ENCODE results near the gene CUEDC2. TPM values are rescaled to one million over a fixed set of nuclear protein-coding genes. Genes with fewer than 3 reads are reported as not detected.

Gene CUEDC2
- total RNA-seq, 4 donors from 2014 or later: 61.4 to 84.3 (median 67.5) TPM

DNA sequence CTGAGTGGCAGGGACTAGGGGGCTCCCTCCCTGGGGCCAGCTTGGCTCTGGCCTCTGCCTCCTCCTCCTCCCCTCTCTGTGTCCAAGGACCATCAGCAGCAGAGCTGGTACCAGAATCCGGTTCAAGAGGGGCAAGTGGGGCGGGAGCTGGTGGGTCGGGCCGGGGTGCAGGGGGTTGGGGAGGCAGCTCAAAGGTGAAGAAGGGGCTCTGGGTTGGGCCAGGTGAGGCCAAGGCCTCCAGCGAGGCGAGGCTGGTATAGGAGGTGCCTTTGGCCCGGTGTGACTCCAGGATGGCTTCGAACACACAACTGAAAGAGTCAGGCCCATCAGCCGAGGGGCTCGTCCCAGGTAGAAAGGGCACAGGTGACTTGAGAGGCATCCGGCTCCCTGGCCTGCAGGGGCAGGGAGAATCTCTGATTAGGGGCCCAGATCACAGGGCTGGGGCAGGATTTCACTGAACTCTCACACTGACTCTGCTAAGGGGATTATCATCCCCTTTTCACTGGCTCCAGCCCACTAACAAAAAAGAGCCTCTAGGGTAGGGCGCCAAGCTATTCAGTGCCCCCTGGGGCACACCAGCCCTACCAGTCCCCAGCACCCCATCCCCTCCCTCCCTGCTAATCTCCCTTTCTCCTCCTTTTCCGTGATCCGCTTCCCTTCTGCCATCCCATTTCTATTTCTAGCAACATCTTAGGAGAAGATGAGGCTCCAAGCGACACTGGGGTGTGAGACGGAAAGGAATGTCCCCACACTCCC lies 18.4 kb downstream of the CUEDC2 start:
- ATAC-seq: no peak
- Histone ChIP-seq H3K9me3 (no peaks in the 10 kb centered on the region), H3K4me1 (peaks cover 3 to 30% (median 15%) of the 10 kb centered on the region in 3 donors), H3K4me3 (no peak overlapping the region), H3K27ac (no peak overlapping the region), H3K36me3 (no peaks in the 10 kb centered on the region), H3K27me3 (peaks cover 100% of the 10 kb centered on the region)
- TF ChIP-seq POLR2AphosphoS5 (IDR thresholded peaks at IDR 0.05) (no peak), CTCF (IDR thresholded peaks at IDR 0.05) (no peak), EP300 (IDR thresholded peaks at IDR 0.05) (no peak), POLR2A (IDR thresholded peaks at IDR 0.05) (no peak)
- WGBS, 2 donors (ENCODE audit: low coverage in 1 of 2): 44 to 70% methylated on average over 3 to 4 of the region's 16 CpGs

DNA sequence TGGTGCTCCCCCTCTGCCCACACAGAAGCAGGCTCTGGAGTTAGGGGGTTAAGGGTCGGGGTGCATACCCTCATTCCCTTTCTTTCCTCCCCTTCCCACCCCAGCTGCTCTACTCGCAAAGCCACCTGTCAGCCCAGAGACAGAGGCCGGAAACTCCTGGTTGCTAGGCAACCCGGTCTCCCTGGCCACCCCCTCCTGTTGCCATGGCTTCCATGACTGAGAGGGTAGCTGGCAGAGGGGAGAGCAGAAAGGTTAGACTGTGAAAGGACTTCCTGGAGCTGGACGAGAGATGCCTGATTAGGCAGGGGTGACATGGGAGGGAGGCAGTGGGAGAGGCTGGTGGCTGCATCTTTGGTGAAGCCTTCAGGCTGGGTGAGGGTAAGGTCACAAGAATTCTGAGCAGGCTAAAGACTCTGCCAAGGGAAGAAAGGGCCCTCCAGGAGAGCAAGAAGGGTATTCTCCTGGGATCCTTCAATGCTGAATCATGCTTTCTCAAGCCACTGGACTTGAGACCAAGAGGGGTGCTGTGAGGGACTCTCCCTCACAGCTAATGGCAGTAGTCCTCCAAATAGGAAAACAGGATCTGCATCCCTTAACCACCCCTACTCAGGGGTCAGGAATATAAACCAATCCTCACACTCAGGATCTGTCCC lies 19.2 kb downstream of the CUEDC2 start:
- H3K27me3 ChIP-seq: peaks cover 100% of the 10 kb centered on the region
- ATAC-seq: no peak

DNA sequence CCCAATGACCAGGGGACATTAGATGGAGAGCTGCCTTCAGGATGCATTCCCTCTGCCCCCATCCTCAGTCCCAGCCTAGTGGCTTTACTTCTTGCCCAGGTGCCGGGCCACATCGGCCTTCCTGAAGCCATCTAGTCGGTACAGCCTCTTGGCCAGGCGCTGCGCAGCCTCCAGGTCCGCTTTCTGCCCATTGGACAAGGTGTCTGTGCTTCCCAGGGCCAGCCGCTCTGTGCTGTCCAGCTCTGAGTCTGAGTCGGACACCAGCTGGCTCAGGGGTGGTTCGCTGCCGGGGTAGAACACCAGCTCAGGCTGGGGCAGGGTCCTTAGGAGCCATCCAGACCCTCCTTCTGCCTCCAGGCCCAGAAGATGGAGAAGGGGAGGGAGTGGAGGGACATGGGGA lies 20.1 kb downstream of the CUEDC2 start:
- 100% methylated on average over 2 of the region's 10 CpGs; no CpG with 5 or more reads in 1 of the 2 donors for WGBS, 2 donors (ENCODE audit: low coverage in 1 of 2)
- Histone ChIP-seq H3K27ac (no peak overlapping the region), H3K4me3 (no peak overlapping the region), H3K4me1 (peaks cover 3 to 39% (median 16%) of the 10 kb centered on the region in 3 donors), H3K9me3 (no peaks in the 10 kb centered on the region), H3K36me3 (no peaks in the 10 kb centered on the region), H3K27me3 (peaks cover 100% of the 10 kb centered on the region)
- ATAC-seq: no peak
- no peak for TF ChIP-seq EP300 (IDR thresholded peaks at IDR 0.05)

More for the DNA sequence above, 19.2 kb downstream of the CUEDC2 start:
- H3K36me3 ChIP-seq: no peaks in the 10 kb centered on the region
- peaks cover 3 to 30% (median 16%) of the 10 kb centered on the region in 3 donors for H3K4me1 ChIP-seq
- no peak overlapping the region for H3K27ac ChIP-seq
- TF ChIP-seq CTCF (IDR thresholded peaks at IDR 0.05): no peak
- TF ChIP-seq POLR2A (IDR thresholded peaks at IDR 0.05): no peak
- no peak for TF ChIP-seq POLR2AphosphoS5 (IDR thresholded peaks at IDR 0.05)
- TF ChIP-seq EP300 (IDR thresholded peaks at IDR 0.05): no peak
- H3K9me3 ChIP-seq: no peaks in the 10 kb centered on the region
- 11% methylated on average over 2 of the region's 5 CpGs; no CpG with 5 or more reads in 1 of the 2 donors for WGBS, 2 donors (ENCODE audit: low coverage in 1 of 2)
- no peak overlapping the region for H3K4me3 ChIP-seq

GRCh38 chr10:102411341-102412255 lies 20.8 kb downstream of the CUEDC2 start:
- Histone ChIP-seq H3K27me3 (peaks cover 99% of the 10 kb centered on the region), H3K4me1 (peaks cover 3 to 45% (median 16%) of the 10 kb centered on the region in 3 donors), H3K4me3 (no peak overlapping the region), H3K27ac (peak overlapping the region in 1 of 4 donors; percentile 96), H3K9me3 (no peaks in the 10 kb centered on the region), H3K36me3 (no peaks in the 10 kb centered on the region)
- ATAC-seq: no peak
- TF ChIP-seq POLR2AphosphoS5 (IDR thresholded peaks at IDR 0.05) (no peak), POLR2A (IDR thresholded peaks at IDR 0.05) (no peak), EP300 (IDR thresholded peaks at IDR 0.05) (no peak), CTCF (IDR thresholded peaks at IDR 0.05) (no peak)
- 67 to 71% methylated on average over 2 to 6 of the region's 14 CpGs for WGBS, 2 donors (ENCODE audit: low coverage in 1 of 2)

Measured in gastroesophageal sphincter (tissue), 4 donors.